B cell (primary cell): ENCODE measurements around the gene KHNYN. TPM values are rescaled to one million over a fixed set of nuclear protein-coding genes. Genes with fewer than 3 reads are reported as not detected.

ENCODE experiments used
- ATAC-seq: fragments of 200-7000 bp; cut with Tn5 transposase; one replicate; pipeline ENCODE4 v1.10.0; 2021; ENCODE audit warnings: low read depth, mild to moderate bottlenecking, moderate number of reproducible peaks, moderate library complexity
- CTCF ChIA-PET: fragments of 350-600 bp; sonication (Branson Sonifier 250); formaldehyde crosslinking; loops from one replicate; lab custom pipeline; 2021; ENCODE audit warnings: antibody characterized with exemption, inconsistent platforms; lab: Charles Lee
- POLR2A ChIA-PET: fragments of 350-600 bp; sonication (Branson Sonifier 250); formaldehyde crosslinking; loops from one replicate; lab custom pipeline; 2021; ENCODE audit warnings: antibody characterized with exemption; lab: Charles Lee
- DNase-seq: peaks from one replicate; pipeline ENCODE4 v3.0.0; 2013
- H2AFZ ChIP-seq: 2 replicates; pipeline ENCODE4 v1.6.1; 2012; ENCODE audit warnings: mild to moderate bottlenecking, low read depth, low read length; ENCODE audit not compliant: insufficient read depth, poor library complexity, severe bottlenecking
- H3K27ac ChIP-seq, 2 donors: 1 replicate in 1 of 2; 2 replicates in 1 of 2; pipeline ENCODE4 v1.5.1; 2012 to 2013; ENCODE audit warnings: low read length in 2 of 2, mild to moderate bottlenecking in 2 of 2, moderate library complexity in 1 of 2
- H3K27me3 ChIP-seq, 4 experiments: fragments of 200-600 bp in 1 of 4; sonication (generic) in 1 of 4; replicated peaks in 1 of 4; 1 replicate in 2 of 4; 2 replicates in 2 of 4; pipeline versions ENCODE4 v1.6.1 to v1.7.0; 2013 to 2016; ENCODE audit warnings: low read length in 3 of 4, mild to moderate bottlenecking in 2 of 4, mixed read lengths in 1 of 4, moderate library complexity in 1 of 4; ENCODE audit not compliant: insufficient read depth in 4 of 4, control insufficient read depth in 3 of 4; ENCODE audit errors: control extremely low read depth in 1 of 4
- H3K36me3 ChIP-seq, 2 experiments: replicated peaks in 1 of 2; 1 replicate in 1 of 2; 2 replicates in 1 of 2; pipeline versions ENCODE4 v1.6.1 to v1.7.1; 2013; ENCODE audit warnings: low read length in 1 of 2; ENCODE audit not compliant: insufficient read depth in 2 of 2, control insufficient read depth in 1 of 2; ENCODE audit errors: control extremely low read depth in 1 of 2, extremely low read depth in 1 of 2
- H3K4me1 ChIP-seq, 2 donors: fragments of 200-600 bp in 1 of 2; sonication (generic) in 1 of 2; 1 replicate in 1 of 2; 2 replicates in 1 of 2; pipeline versions ENCODE4 v1.5.1 to v1.6.1; 2013 to 2017; ENCODE audit warnings: low read length in 2 of 2; ENCODE audit not compliant: control insufficient read depth in 2 of 2, insufficient read depth in 2 of 2
- H3K4me2 ChIP-seq: replicated peaks from 2 replicates; pipeline ENCODE3; 2012; ENCODE audit warnings: mild to moderate bottlenecking, low read depth, low read length; ENCODE audit not compliant: poor library complexity, severe bottlenecking
- H3K4me3 ChIP-seq, 5 experiments: fragments of 200-600 bp in 1 of 5; sonication (generic) in 1 of 5; 1 replicate in 3 of 5; 2 replicates in 2 of 5; pipeline versions ENCODE4 v1.5.1 to v1.7.0; 2011 to 2016; ENCODE audit warnings: low read length in 4 of 5, mild to moderate bottlenecking in 4 of 5, low read depth in 2 of 5, control low read depth in 1 of 5, moderate library complexity in 1 of 5; ENCODE audit not compliant: insufficient read depth in 1 of 5; ENCODE audit errors: control extremely low read depth in 1 of 5, extremely low read depth in 1 of 5
- H3K79me2 ChIP-seq: fragments of 200-600 bp; sonication (generic); one replicate; pipeline ENCODE4 v1.6.0; 2016; ENCODE audit warnings: low read length; ENCODE audit not compliant: control insufficient read depth, insufficient read depth
- H3K9ac ChIP-seq: fragments of 200-600 bp; sonication (generic); 2 replicates; pipeline ENCODE4 v1.6.1; 2017; ENCODE audit warnings: mild to moderate bottlenecking, low read length, moderate library complexity
- H3K9me3 ChIP-seq, 3 donors: one replicate each; pipeline versions ENCODE4 v1.6.1 to v1.7.1; 2013; ENCODE audit warnings: low read length in 2 of 3; ENCODE audit not compliant: control insufficient read depth in 2 of 3, insufficient read depth in 1 of 3; ENCODE audit errors: control extremely low read depth in 1 of 3
- H4K20me1 ChIP-seq: 2 replicates; pipeline ENCODE4 v1.6.0; 2012; ENCODE audit warnings: mild to moderate bottlenecking, low read length; ENCODE audit not compliant: insufficient read depth, control insufficient read depth, poor library complexity, severe bottlenecking
- H3K27ac Mint-ChIP-seq: one replicate; pipeline ENCODE4 v1.8.0; 2021; ENCODE audit warnings: mixed read lengths
- H3K27me3 Mint-ChIP-seq: one replicate; pipeline ENCODE4 v1.8.0; 2021; ENCODE audit warnings: mixed read lengths
- H3K4me1 Mint-ChIP-seq: one replicate; pipeline ENCODE4 v1.8.0; 2021; ENCODE audit warnings: mixed read lengths
- H3K4me3 Mint-ChIP-seq: one replicate; pipeline ENCODE4 v1.8.0; 2021; ENCODE audit warnings: mixed read lengths
- H3K9me3 Mint-ChIP-seq: one replicate; pipeline ENCODE4 v1.8.0; 2022; ENCODE audit warnings: mixed read lengths; ENCODE audit not compliant: insufficient read depth
- CTCF ChIP-seq: fragments of 200-600 bp; IDR thresholded peaks from one replicate; pipeline ENCODE4 v1.8.0; 2022; ENCODE audit warnings: antibody characterized with exemption, mild to moderate bottlenecking
- EZH2 ChIP-seq: IDR thresholded peaks from 2 replicates; pipeline ENCODE4 v1.6.1; 2012; ENCODE audit warnings: borderline replicate concordance, low read depth, mild to moderate bottlenecking, moderate library complexity, low read length; ENCODE audit not compliant: insufficient read depth, poor library complexity, severe bottlenecking
- WGBS: methylation state at CpG from one replicate; pipeline ENCODE4 v1.1.5; 2013; ENCODE audit warnings: missing lambda C conversion rate; ENCODE audit not compliant: insufficient coverage; 5-methylcytosine and 5-hydroxymethylcytosine counted together
- intact Hi-C: fragments of 100-400 bp; cut with micrococcal nuclease; formaldehyde crosslinking; loops from one replicate; pipeline ENCODE4 v1.10.0; 2022
- polyA minus RNA-seq: library from RNA; depleted of rRNA, polyadenylated mRNA; stranded (reverse); fragments of >200 nt; gene quantifications from 2 replicates; pipeline ENCODE4 v1.2.3, GENCODE V29; 2012
- polyA plus RNA-seq: library from polyadenylated mRNA; depleted of rRNA; stranded (reverse); fragments of >200 nt; gene quantifications from 2 replicates; pipeline ENCODE4 v1.2.3, GENCODE V29; 2012
- total RNA-seq, 2 donors: library from RNA; stranded (reverse); fragments of 120-200 nt in 1 of 2; gene quantifications; 1 replicate in 1 of 2; 2 replicates in 1 of 2; pipeline versions ENCODE4 v1.2.3 to v1.2.4, GENCODE V29; 2013 to 2022

Gene KHNYN
- total RNA-seq (182 and 184 TPM in 2 replicates), polyA plus RNA-seq (74.4 and 111 TPM in 2 replicates), polyA minus RNA-seq (209 and 218 TPM in 2 replicates)
- 94.9 TPM for total RNA-seq (2013)

GRCh38 chr14:24429395-24430142, at the start of gene KHNYN, which contains the start of gene CBLN3:
KHNYN (plus strand) TSS chr14:24429954; CDS start chr14:24430731, 777 bp downstream.
CBLN3 (minus strand) TSS chr14:24429668; CDS start chr14:24429054, 614 bp downstream.
- peak within 1 kb of the TSS; percentile 99 for H3K27ac Mint-ChIP-seq
- H3K9me3 Mint-ChIP-seq = no peaks in the 10 kb centered on the region
- WGBS = 3% methylated on average over 54 of the region's 57 CpGs
- Histone ChIP-seq H3K79me2 (peaks cover 42% of the 10 kb centered on the region), H4K20me1 (peaks cover 25% of the 10 kb centered on the region), H3K36me3 (peaks cover 0 to 31% of the 10 kb centered on the region in 2 experiments), H3K9ac (peak within 1 kb of the TSS; percentile 98), H3K4me2 (peak within 1 kb of the TSS; percentile 95), H3K4me1 (peaks cover 22 to 35% of the 10 kb centered on the region in 2 donors), H3K27ac (peak within 1 kb of the TSS; percentile 98 to 99), H2AFZ (peak within 1 kb of the TSS; percentile 80), H3K27me3 (no peaks in the 10 kb centered on the region), H3K4me3 (peak within 1 kb of the TSS; percentile 77 to 98 (median 96)), H3K9me3 (no peaks in the 10 kb centered on the region)
- TF ChIP-seq CTCF = no peak
- no peak for TF ChIP-seq EZH2
- peak within 1 kb of the TSS; percentile 97 for H3K4me3 Mint-ChIP-seq
- POLR2A ChIA-PET = interaction anchor here (0.5 to 3.8 kb wide), 21 partner anchors 10 to 878 kb away, joined by 3 to 78 read pairs (median 4); partner anchors contain the start of genes ADCY4, CHMP4A, DCAF11 and DHRS1
- CTCF ChIA-PET = interaction anchor here (0.8 to 17.4 kb wide), 17 partner anchors 11 to 216 kb away, joined by 3 to 650 read pairs (median 15); partner anchors contain the start of genes ADCY4, CHMP4A, CIDEB and DHRS1
- DNase-seq = peak; percentile 92
- H3K27me3 Mint-ChIP-seq = no peaks in the 10 kb centered on the region
- peak; percentile 76 for ATAC-seq
- intact Hi-C loops = loop anchor here (1.0 to 10.0 kb wide), 4 partner anchors 17 to 1335 kb away; partner anchors contain the start of genes ACIN1, C14orf119 and CHMP4A
- peaks cover 30% of the 10 kb centered on the region for H3K4me1 Mint-ChIP-seq
